K562 (cell line): Measurements from ENCODE around the gene ADAP1. TPM values are rescaled to one million over a fixed set of nuclear protein-coding genes. Genes with fewer than 3 reads are reported as not detected.

ENCODE experiments used
- CCNT2 ChIP-seq: IDR thresholded peaks from 2 replicates; pipeline ENCODE4 v1.6.1; 2011; ENCODE audit warnings: borderline replicate concordance, low read depth, mild to moderate bottlenecking, moderate library complexity, mixed read lengths, low read length; ENCODE audit not compliant: insufficient read length; ENCODE audit errors: extremely low read depth
- GABPB2 ChIP-seq: fragments of 250-450 bp; sonication (Bioruptor Pico); conservative IDR thresholded peaks from 2 replicates; pipeline ENCODE4 v1.5.1; 2021; ENCODE audit warnings: mild to moderate bottlenecking
- HDAC2 ChIP-seq: fragments of 450-650 bp; IDR thresholded peaks from 2 replicates; pipeline ENCODE4 v1.6.1; 2016; ENCODE audit warnings: mild to moderate bottlenecking
- JUNB ChIP-seq: fragments of 450-650 bp; formaldehyde crosslinking; conservative IDR thresholded peaks from 2 replicates; pipeline ENCODE4 v1.4.0; 2020; ENCODE audit warnings: mild to moderate bottlenecking
- KDM1A ChIP-seq, 2 experiments: fragments of 450-650 bp; IDR thresholded peaks; 2 replicates each; pipeline ENCODE4 v1.6.1; 2016; ENCODE audit warnings: mild to moderate bottlenecking in 2 of 2
- MAZ ChIP-seq, 2 experiments: fragments of 450-650 bp in 1 of 2; sonication (generic) in 1 of 2; formaldehyde crosslinking; IDR thresholded peaks in 1 of 2; conservative IDR thresholded peaks in 1 of 2; 2 replicates each; pipeline versions ENCODE4 v1.4.0 to v1.5.0; 2020; ENCODE audit warnings: mild to moderate bottlenecking in 1 of 2, missing genetic modification reagents in 1 of 2
- SIN3B ChIP-seq: fragments of 450-650 bp; IDR thresholded peaks from 2 replicates; pipeline ENCODE4 v1.6.1; 2017; ENCODE audit warnings: low read depth, mild to moderate bottlenecking, moderate library complexity
- TEAD2 ChIP-seq: fragments of 450-650 bp; IDR thresholded peaks from 2 replicates; pipeline ENCODE4 v1.6.1; 2016; ENCODE audit warnings: missing genetic modification characterization, control low read depth, missing compliant biosample characterization
- ZNF507 ChIP-seq: conservative IDR thresholded peaks from 2 replicates; pipeline ENCODE4 v1.6.1; 2017; ENCODE audit warnings: missing genetic modification characterization, missing compliant biosample characterization
- polyA plus RNA-seq, 8 experiments: library from polyadenylated mRNA; depleted of rRNA in 4 of 8; stranded (reverse) in 5 of 8; unstranded in 3 of 8; fragments of >200 nt; fragmentation: Nextera tagmentation in 2 of 8; fragmentation: Illumina TruSeq in 1 of 8; extraction: Ambion mirVana in 2 of 8; extraction: Trizol in 1 of 8; gene quantifications; 2 replicates each; pipeline versions ENCODE4 v1.2.1 to v1.2.3, GENCODE V29; 2011 to 2014; ENCODE audit warnings: inconsistent platforms in 1 of 8, missing spikeins in 1 of 8
- total RNA-seq, 7 experiments: library from RNA; depleted of rRNA in 6 of 7; stranded (reverse); fragments of >200 nt in 6 of 7; fragmentation: Illumina TruSeq in 2 of 7; extraction: Trizol in 2 of 7; gene quantifications; 2 replicates each; pipeline versions ENCODE4 v1.2.1 to v1.2.3, GENCODE V29; 2011 to 2021; ENCODE audit warnings: low replicate concordance in 1 of 7
- TF ChIP-seq, protein P1 (sequence below): fragments of 250-450 bp; sonication (Bioruptor Pico); IDR thresholded peaks from 2 replicates; pipeline ENCODE4 v1.8.0; 2021; ENCODE audit warnings: borderline replicate concordance, mild to moderate bottlenecking, moderate library complexity; ENCODE audit not compliant: poor library complexity, severe bottlenecking
- TF ChIP-seq, protein P2 (sequence below): fragments of 250-450 bp; sonication (Bioruptor Pico); IDR thresholded peaks from 2 replicates; pipeline ENCODE4 v1.4.0; 2020
- TF ChIP-seq, protein P3 (sequence below), 2 experiments: fragments of 450-650 bp in 1 of 2; sonication (generic) in 1 of 2; formaldehyde crosslinking in 1 of 2; IDR thresholded peaks in 1 of 2; conservative IDR thresholded peaks in 1 of 2; 2 replicates each; pipeline versions ENCODE4 v1.6.1 to v1.8.1; 2016 to 2023; ENCODE audit warnings: mild to moderate bottlenecking in 2 of 2, moderate library complexity in 2 of 2, inconsistent platforms in 1 of 2, missing genetic modification reagents in 1 of 2
- TF ChIP-seq, protein P4 (sequence below): fragments of 450-650 bp; formaldehyde crosslinking; IDR thresholded peaks from 2 replicates; pipeline ENCODE4 v1.4.0; 2020; ENCODE audit warnings: mild to moderate bottlenecking, mixed read lengths

Gene ADAP1
- total and polyA plus RNA-seq, 9 of the 15 experiments (the other 6 are each of a cell fraction or from before 2014, with no cell fraction given): 0.27 to 1.4 (median 0.52) TPM; not detected in 3

DNA sequence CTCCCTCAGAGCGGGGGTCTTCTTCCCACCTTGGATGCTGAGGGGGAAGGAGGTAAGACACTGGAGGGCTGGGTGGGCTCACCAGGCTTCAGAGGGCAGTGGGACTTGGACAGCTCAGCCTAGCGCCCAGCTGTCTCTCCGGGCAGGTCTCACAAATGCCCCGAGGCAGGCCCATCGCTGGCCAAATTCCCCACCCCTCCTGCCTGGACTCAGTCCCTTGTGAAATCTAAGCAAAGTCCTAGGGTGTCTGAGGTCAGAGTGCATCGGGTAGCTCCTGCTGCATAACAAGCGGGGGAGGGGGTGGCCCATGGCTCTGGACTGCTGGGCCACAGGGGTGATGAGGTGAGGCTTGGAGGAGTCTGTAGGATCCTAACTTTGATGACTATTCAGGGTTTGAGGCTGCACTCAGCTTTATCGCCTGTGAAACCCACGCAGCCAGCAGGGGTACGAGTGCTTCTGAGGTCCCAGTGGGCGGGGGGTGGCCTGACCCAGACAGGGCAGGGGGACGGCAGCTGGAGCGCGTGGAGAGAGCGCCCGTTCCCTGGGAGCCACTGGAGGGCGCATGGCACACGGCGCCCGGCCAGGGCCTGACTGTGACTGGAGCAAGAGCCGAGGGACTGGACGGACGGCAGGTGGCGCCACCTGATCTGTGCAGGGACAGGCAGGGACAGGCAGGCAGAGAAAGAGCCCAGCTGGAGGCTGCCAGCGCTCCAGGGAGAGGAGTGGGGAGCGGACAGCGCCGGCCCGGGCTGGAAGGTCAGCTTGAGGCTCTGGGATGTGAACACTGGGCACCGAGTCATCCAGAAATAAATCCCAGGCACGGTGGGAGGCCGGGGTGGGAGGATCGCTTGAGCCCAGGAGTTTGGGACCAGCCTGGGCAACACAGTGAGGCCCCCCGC lies 38.5 kb upstream of the ADAP1 start (continued):
- TF ChIP-seq CCNT2 (no peak), TEAD2 (no peak), KDM1A (IDR thresholded peaks at IDR 0.05) (no peak), GABPB2 (CRISPR knock-in tag) (no peak), SIN3B (0 out of 2 replicates have a peak, but pooled peaks have one; percentile 29), MAZ (CRISPR knock-in tag; conservative IDR thresholded peaks at IDR 0.05 in 1 of 2, IDR thresholded peaks at IDR 0.05 in 1 of 2) (peak; percentile 57 to 94), HDAC2 (no peak), JUNB (no peak), ZNF507 (tag) (no peak)
- TF ChIP-seq, protein P1, sequence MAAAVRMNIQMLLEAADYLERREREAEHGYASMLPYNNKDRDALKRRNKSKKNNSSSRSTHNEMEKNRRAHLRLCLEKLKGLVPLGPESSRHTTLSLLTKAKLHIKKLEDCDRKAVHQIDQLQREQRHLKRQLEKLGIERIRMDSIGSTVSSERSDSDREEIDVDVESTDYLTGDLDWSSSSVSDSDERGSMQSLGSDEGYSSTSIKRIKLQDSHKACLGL (CRISPR knock-in tag): no peak
- TF ChIP-seq, protein P2, sequence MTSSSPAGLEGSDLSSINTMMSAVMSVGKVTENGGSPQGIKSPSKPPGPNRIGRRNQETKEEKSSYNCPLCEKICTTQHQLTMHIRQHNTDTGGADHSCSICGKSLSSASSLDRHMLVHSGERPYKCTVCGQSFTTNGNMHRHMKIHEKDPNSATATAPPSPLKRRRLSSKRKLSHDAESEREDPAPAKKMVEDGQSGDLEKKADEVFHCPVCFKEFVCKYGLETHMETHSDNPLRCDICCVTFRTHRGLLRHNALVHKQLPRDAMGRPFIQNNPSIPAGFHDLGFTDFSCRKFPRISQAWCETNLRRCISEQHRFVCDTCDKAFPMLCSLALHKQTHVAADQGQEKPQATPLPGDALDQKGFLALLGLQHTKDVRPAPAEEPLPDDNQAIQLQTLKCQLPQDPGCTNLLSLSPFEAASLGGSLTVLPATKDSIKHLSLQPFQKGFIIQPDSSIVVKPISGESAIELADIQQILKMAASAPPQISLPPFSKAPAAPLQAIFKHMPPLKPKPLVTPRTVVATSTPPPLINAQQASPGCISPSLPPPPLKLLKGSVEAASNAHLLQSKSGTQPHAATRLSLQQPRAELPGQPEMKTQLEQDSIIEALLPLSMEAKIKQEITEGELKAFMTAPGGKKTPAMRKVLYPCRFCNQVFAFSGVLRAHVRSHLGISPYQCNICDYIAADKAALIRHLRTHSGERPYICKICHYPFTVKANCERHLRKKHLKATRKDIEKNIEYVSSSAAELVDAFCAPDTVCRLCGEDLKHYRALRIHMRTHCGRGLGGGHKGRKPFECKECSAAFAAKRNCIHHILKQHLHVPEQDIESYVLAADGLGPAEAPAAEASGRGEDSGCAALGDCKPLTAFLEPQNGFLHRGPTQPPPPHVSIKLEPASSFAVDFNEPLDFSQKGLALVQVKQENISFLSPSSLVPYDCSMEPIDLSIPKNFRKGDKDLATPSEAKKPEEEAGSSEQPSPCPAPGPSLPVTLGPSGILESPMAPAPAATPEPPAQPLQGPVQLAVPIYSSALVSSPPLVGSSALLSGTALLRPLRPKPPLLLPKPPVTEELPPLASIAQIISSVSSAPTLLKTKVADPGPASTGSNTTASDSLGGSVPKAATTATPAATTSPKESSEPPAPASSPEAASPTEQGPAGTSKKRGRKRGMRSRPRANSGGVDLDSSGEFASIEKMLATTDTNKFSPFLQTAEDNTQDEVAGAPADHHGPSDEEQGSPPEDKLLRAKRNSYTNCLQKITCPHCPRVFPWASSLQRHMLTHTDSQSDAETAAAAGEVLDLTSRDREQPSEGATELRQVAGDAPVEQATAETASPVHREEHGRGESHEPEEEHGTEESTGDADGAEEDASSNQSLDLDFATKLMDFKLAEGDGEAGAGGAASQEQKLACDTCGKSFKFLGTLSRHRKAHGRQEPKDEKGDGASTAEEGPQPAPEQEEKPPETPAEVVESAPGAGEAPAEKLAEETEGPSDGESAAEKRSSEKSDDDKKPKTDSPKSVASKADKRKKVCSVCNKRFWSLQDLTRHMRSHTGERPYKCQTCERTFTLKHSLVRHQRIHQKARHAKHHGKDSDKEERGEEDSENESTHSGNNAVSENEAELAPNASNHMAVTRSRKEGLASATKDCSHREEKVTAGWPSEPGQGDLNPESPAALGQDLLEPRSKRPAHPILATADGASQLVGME (CRISPR knock-in tag): no peak
- TF ChIP-seq, protein P3, sequence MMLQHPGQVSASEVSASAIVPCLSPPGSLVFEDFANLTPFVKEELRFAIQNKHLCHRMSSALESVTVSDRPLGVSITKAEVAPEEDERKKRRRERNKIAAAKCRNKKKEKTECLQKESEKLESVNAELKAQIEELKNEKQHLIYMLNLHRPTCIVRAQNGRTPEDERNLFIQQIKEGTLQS (IDR thresholded peaks at IDR 0.05): no peak
- TF ChIP-seq, protein P3 (CRISPR knock-in tag; conservative IDR thresholded peaks at IDR 0.05): peak; percentile 63; the same call in 1 of the 2 replicates
- TF ChIP-seq, protein P4, sequence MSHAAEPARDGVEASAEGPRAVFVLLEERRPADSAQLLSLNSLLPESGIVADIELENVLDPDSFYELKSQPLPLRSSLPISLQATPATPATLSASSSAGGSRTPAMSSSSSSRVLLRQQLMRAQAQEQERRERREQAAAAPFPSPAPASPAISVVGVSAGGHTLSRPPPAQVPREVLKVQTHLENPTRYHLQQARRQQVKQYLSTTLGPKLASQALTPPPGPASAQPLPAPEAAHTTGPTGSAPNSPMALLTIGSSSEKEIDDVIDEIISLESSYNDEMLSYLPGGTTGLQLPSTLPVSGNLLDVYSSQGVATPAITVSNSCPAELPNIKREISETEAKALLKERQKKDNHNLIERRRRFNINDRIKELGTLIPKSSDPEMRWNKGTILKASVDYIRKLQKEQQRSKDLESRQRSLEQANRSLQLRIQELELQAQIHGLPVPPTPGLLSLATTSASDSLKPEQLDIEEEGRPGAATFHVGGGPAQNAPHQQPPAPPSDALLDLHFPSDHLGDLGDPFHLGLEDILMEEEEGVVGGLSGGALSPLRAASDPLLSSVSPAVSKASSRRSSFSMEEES (CRISPR knock-in tag): no peak
